GM18951 (cell line): Measurements from ENCODE around the gene M1AP.

Experiments
- POLR2A ChIP-seq: IDR thresholded peaks from 4 replicates; pipeline ENCODE4 v1.6.1; 2011; ENCODE audit warnings: mild to moderate bottlenecking; ENCODE audit not compliant: insufficient read length, insufficient read depth; ENCODE audit errors: extremely low read depth
- in situ Hi-C: fragments of 300-500 bp; cut with MboI; formaldehyde crosslinking; loops from one replicate; pipeline ENCODE4 v1.12.0; 2022; ENCODE audit warnings: low sequenced_read_pairs, mixed read lengths, inconsistent platforms; ENCODE audit not compliant: unreplicated experiment

The M1AP gene

DNA sequence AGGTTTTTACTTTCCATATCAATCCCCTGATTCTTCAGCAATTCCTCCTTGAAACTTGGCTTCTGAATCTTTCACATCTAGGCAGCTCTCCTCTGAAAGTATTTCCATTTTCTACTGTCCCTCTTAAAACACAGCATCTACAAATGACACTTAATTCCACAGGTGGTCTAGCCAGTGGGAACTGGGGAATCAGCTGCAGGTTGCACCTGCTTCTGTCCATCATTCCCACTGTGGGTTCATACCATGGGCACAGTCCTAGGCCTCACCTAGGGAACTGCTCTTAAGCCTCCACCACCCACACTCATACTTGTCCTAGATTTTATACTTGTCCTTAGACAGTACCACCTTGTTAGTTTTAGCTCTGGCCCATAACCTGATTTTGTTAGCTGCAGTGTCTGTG lies 96.6 kb downstream of the M1AP start:
- in situ Hi-C loops = no loop called here

DNA sequence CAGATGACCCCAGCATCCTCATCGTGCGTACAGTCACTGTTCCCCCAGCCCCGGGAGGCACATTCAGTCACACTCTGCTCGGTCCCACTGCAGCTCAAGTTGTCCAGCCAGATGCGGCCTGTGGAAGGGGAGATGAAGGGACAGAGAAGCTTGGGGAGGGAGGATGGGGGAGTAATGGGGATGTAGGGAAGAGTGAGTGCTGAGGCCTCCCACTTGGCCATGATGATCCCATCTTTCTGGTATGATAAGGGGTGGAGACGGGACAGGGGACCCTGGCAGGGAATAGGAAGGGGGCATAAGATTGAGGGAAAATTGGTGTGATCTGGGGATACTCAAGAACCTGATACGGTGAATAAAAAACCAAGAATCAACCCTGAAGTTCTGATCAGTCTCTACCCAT lies 97.9 kb downstream of the M1AP start:
- in situ Hi-C loops = no loop called here
- TF ChIP-seq POLR2A = no peak

More for the DNA sequence above, 96.6 kb downstream of the M1AP start:
- TF ChIP-seq POLR2A = no peak

DNA sequence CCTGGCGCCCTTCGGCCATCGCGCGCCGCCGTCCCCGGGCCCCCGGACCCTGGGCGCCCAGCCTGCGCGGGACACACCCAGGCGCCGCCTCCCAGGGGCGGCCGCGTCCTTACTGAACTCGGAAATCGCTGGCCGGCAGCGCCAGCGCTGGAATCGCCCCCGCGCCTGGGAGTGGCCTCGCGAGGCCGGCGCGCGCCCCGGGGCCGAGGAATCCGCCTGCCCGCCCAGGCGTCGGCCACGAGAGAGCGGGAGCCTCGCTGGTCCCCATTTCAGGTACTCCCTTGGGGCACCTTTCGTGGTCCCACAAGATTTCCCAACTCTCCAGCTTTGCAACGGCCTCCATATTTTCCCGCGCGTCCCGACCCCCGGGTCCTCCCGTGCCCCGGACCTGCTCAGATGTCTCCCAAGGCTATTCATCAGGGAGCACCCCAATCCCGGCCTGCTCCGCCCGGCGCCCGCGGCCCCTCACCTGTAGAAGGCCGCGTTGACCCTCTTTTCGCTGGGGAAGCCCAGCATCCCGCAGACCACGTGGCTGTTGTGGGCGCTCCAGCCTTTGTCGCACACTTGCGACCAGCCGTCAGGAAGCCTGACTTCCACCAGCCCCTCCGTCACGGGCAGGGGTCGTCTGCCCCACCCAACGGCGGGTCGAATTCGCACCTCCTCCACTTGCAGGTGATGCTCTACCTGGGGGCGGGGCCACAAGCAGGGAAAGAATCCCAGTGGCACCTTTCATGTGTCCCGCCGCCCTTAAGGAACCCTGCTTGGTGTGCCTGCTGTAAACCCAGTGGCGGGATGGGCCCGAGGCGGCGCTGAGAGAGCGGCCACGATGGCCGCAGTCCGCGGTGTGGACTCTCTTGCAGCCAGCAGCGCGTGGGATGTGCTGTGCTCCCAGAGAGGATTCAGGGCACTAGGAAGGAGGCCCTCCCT lies 99.0 kb downstream of the M1AP start:
- in situ Hi-C loops = no loop called here
- peak; percentile 53 for TF ChIP-seq POLR2A

DNA sequence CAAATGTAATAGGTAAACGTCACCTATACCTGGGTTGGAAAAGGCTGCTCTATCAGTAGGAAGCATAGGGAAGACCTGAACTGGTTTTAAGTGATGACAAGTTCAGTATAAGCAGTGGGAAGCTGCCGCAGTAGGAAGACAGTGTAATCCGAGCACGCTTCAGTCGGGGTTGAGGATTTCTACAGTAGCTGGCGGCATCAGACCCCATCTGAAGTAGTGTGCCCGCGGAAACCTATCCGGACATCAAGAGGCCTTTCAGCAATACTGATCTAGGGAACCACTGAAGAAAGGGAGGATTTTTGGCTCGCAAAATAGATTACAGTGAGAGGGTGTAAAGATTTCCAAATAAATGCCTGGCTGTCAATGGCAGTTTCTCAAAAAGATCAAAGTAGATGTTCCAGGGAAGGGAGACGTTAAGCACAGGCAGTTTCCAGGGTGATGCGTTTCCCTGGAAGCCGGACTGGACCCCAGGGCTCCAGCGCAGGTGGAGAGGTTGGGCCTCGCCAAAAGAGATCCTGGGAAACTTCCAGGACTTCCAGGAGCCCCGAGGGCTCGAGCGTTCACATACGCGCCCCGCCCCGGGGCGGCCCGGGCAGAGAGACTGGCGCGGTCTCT lies 99.7 kb downstream of the M1AP start:
- TF ChIP-seq POLR2A = no peak
- in situ Hi-C loops = no loop called here

DNA sequence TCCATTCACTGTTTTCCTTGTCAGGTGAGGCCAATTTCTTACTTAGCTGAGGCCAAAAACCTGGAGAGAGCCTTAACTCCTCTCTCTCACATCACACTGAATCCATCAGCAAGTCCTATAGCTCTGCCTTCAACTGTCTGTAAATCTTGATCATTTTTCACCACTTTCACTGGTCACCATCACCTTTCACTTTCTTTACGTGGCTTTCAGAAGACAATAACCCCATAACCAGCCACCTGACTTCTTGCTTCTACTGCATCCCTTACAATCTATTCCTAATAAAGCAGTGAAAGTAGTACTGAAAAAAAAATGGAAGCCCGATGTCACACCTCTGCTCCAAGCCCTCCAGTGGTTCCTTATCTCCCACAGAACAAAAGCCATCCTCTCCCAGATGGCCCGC lies 102.1 kb downstream of the M1AP start:
- TF ChIP-seq POLR2A = no peak
- in situ Hi-C loops = no loop called here

DNA sequence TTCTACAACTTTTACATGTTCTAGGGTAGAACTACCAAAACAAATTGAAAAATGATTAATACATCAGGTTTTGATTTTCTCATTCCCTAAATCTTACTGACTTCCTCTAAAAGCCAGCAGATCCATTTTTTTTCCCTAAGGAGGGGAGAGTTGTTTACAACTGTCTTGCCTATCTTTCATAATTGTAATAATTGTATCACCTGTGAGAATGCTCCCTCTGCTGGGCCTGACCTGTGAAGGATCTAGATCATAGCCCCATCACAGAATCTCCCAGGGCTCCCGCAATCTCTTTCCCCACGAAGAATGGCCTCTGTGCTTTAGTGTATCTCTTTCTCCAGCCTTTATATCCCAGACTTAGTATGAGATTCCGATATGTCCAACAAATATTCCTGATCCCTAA lies 103.5 kb downstream of the M1AP start:
- TF ChIP-seq POLR2A = no peak
- in situ Hi-C loops = no loop called here

DNA sequence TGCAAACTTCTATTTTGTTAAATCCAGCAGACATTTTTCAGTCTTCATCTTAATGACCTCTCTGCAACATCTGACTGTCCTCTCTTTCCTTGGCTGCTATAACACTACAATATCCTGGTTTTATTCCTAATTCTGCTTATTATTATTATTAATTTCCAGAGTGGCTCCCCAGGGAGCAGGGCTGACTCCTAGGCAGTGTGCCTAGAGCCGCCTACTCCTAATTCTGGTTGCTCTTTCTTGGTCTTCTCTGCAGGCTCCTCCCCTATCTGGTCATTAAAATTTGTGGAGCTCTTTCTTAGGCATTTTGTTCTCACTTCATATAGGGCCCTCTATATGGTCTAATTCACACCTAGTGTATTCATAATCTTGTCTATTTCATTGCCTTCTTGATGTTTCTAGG lies 105.2 kb downstream of the M1AP start:
- in situ Hi-C loops = no loop called here
- TF ChIP-seq POLR2A = no peak

DNA sequence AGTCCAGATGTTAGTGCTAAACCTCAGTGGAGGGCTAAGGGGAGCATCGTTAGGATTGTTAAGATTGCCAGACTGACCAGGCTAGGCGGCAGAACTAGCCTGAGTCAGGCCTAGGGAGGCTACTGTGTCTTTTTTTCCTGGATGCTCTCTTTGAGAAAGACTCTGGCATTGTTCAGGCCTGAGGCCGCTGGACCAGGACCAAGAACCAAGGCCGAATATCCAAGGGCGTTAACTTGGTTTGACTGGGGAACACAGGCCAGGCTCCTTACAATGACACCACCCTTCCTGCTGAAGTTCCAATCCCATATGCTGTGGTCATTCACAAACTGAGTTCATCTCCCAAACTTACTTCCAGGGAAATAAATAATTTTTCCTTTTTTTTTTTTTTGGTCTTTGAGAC lies 107.8 kb downstream of the M1AP start:
- no peak for TF ChIP-seq POLR2A
- in situ Hi-C loops = no loop called here

DNA sequence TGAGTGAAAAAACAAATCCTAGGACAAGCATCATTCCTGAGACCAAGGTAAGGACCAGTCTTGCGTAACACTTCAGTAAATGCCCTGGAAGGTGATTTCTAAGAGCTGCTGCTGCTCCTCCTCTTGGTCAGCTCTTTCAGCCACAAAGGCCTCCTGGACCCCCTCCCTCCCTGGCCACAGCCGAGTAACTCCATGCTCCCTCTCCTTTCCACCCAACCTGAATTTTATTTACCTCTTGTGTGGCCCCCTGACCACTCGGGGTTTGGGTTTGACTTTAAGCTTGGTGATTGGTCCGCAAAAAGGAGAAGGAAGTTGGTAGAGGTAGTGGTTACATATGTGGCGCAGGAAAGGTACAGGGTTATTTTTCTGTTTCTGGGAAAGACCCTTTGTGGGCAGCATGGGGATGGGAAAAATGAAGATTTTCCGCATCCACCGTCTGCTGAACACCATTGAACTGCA lies 109.2 kb downstream of the M1AP start:
- in situ Hi-C loops = no loop called here
- TF ChIP-seq POLR2A = no peak

DNA sequence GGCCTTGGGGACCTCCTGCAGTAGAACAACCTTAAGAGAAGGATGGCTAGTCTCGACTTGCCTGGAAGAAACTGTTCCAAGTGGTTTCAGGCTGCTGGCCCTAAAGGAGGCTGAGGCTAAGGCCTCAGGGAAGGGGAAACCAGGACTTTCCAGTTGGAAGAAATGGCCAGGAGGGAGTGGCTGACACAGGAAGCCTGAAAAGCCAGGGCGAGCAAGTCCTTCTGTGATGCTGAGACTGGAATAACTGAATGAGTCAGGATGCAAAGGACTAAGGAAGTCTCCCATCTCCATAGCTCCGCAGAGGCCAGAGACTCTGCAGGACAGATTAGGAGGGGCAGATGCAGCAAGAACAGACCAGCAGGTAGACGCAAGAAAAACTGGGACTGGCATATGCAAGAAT lies 111.0 kb downstream of the M1AP start:
- no peak for TF ChIP-seq POLR2A
- in situ Hi-C loops = no loop called here

DNA sequence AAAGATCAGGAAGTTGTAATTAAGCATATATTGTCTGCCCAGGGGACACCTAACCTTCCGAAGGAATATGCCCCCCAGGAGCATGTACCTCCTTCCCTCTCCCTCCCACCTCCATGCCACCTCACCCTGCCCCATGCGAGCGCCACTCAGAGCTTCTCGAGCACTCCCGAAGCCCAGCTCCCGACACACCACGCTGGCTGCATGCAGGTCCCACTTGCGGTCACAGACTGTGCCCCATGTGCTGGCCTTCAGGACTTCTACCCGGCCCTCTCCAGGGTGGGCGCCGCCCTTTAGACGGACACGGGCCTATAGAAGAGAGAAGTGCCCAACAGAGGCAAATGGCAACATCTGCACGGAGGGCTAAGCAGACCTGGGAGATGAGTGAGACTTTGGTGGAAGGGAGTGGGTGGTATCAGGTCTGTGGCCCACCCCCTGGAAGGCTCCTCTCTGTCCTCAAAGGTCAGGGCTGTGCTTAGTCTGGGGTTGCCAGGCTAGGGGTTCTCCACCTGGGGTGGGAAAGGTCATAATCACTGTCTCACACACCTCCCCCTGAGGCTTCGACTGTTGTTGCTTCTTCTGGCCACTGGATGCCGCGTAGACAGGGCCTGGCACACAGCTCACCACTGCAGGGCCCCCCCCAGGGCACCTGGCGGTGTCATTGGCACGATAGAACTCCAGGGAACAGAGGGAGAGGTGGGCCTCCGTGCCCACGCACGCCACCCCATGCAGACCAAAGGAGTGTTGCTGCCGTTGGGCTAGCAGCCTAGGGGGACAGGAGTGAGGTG lies 111.8 kb downstream of the M1AP start:
- in situ Hi-C loops = no loop called here
- no peak for TF ChIP-seq POLR2A

DNA sequence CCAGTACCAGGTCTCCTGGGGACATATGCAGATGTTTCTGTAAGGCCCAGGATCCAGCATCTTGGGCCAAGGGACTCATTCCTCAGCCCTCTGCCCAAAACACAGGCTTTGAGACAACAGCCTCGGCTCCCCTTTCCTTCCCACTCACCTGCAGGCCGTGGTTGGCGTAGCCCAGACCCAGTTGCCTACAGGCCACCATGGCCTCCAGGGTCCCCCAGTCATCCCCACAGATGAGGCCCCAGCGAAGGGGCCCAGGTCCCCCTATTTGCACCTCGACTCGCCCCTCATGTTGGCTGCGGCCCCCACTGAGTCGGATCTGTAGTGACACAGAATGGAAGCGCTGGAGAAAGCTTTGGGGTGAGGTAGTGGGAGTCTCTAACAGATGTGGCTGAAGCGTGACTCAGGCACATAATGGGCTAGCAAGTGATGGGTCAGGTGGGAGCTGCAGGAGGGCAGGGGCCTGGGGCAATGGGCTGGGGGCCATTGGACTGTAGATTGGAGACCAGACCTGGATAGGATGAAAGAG lies 112.6 kb downstream of the M1AP start:
- in situ Hi-C loops = no loop called here
- no peak for TF ChIP-seq POLR2A

DNA sequence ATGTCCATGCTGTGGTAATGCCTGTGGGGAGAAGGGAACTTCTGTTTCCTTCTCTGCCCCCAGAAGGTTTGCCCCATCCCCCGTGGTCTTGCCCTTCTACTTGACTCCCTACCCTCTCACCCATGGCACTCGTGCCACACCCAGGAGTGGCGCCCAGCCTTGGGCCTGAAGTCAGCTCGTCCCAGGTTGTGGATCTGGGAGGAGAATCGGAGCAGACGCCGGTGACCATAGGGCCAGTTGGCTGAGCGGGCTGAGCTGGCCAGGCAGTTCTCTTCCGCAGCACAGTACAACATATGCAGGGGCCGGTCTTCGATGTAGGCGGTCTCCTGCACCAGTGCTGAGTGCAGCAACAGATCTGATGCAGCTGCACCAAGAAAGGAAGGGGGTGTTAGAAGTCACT lies 113.7 kb downstream of the M1AP start:
- in situ Hi-C loops = no loop called here
- no peak for TF ChIP-seq POLR2A
